Measurements from ENCODE around the gene MAB21L3. TPM values are rescaled to one million over a fixed set of nuclear protein-coding genes. Genes with fewer than 3 reads are reported as not detected.

Gene MAB21L3
- total RNA-seq, 2 experiments from 2014 or later, result not detected

- CTCF ChIA-PET, result interaction anchor here (1.4 kb wide), 1 partner anchor 9 kb away, joined by 3 read pairs; no protein-coding TSS in a partner anchor
- peaks cover 6% of the 10 kb centered on the region for H3K27me3 Mint-ChIP-seq
- no peak overlapping the region for H3K27ac Mint-ChIP-seq
- H3K4me3 Mint-ChIP-seq, result no peak overlapping the region
- POLR2A ChIA-PET, result no interaction called here
- H3K4me1 Mint-ChIP-seq, result no peaks in the 10 kb centered on the region
- no peak for DNase-seq
- H3K36me3 Mint-ChIP-seq (ENCODE audit: low read depth), result no peaks in the 10 kb centered on the region
- no peaks in the 10 kb centered on the region for H3K9me3 Mint-ChIP-seq
These were observed 66.7 kb downstream of the MAB21L3 start for GRCh38 chr1:116177861-116178260.

GRCh38 chr1:116178837-116179236 is 67.6 kb downstream of the MAB21L3 start:
- Mint-ChIP-seq H3K4me3 (no peak overlapping the region), H3K9me3 (no peaks in the 10 kb centered on the region), H3K27ac (no peak overlapping the region), H3K36me3 (ENCODE audit: low read depth) (no peaks in the 10 kb centered on the region), H3K27me3 (peaks cover 11% of the 10 kb centered on the region), H3K4me1 (no peaks in the 10 kb centered on the region)
- DNase-seq, result no peak
- CTCF ChIA-PET, result no interaction called here
- POLR2A ChIA-PET, result no interaction called here

DNA sequence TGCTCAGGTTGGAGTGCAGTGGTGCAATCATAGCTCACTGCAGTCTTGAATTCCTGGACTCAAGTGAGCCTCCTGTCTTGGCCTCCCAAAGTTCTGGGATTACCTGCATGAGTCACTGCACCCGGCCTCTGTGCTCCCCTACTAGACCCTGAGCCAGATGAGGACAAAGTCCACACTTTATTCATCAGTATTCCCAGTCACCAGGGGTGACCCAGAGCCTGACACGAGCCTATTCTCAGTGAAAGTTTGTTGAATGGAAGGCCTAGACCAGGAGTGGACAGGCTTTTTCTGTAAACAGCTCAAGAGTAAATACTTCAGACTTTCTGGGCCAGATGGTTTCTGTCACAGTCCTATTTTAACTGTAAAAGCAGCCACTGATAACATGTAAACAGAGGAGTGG is 68.2 kb downstream of the MAB21L3 start:
- H3K4me3 Mint-ChIP-seq, result no peak overlapping the region
- CTCF ChIA-PET, result no interaction called here
- no peak for DNase-seq
- no peaks in the 10 kb centered on the region for H3K4me1 Mint-ChIP-seq
- H3K27me3 Mint-ChIP-seq, result peaks cover 12% of the 10 kb centered on the region
- POLR2A ChIA-PET, result no interaction called here
- no peaks in the 10 kb centered on the region for H3K36me3 Mint-ChIP-seq (ENCODE audit: low read depth)
- H3K9me3 Mint-ChIP-seq, result no peaks in the 10 kb centered on the region
- no peak overlapping the region for H3K27ac Mint-ChIP-seq

DNA sequence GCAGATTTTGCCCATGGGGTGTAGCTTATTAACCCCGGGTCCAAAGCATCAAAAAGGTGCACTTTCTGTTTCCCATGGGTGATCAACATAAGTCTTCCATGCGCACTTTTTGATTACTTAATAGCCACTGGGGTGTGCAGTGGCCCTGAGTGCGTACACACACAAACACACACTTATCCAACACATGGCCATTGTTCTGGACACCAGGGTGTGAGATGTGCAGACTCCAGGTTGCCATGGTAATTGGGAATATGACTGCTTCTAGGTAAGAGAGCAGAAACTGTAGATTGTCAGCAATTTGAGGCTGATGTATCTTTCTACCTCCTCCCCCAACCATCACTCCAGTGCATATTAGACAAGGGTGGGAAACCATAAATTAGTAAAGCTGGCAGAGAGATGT is 68.8 kb downstream of the MAB21L3 start:
- peaks cover 12% of the 10 kb centered on the region for H3K27me3 Mint-ChIP-seq
- H3K4me3 Mint-ChIP-seq, result no peak overlapping the region
- no peaks in the 10 kb centered on the region for H3K9me3 Mint-ChIP-seq
- H3K36me3 Mint-ChIP-seq (ENCODE audit: low read depth), result no peaks in the 10 kb centered on the region
- ChIA-PET CTCF (no interaction called here), POLR2A (no interaction called here)
- DNase-seq, result no peak
- H3K27ac Mint-ChIP-seq, result no peak overlapping the region
- H3K4me1 Mint-ChIP-seq, result no peaks in the 10 kb centered on the region

DNA sequence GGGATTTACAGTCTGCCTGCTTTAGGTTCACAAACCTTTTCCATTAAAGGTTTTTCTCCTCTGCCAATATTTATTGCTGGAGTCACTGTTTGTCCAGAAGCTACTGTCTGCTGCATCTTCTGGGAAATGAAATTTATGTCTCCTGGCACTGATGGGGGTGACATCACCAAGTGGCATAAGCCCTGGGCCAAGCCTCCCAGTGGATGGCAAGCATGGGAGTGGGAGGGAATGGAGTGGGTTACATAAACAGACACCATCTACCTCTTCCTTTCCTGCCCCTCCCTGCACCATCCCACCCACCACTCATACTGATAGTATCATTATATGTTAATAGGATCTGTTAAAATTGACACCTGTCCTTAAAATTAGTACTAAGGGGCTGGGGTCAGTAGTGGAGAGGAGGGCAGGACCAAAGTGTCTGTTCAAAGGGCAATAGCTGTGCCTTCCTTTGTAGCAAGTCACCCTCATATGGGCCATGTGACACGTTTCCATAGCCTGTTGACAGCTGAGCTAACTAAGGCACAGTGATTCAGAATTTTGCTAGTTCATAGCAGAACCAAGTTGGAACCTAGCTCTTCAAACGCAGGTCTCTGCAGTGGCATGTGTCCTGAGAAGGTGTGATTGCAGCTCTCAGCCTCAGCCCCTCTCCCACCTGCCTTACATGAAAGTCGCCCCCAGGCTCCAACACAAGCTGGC is 71.0 kb downstream of the MAB21L3 start:
- Mint-ChIP-seq H3K27ac (no peak overlapping the region), H3K9me3 (no peaks in the 10 kb centered on the region), H3K36me3 (ENCODE audit: low read depth) (no peaks in the 10 kb centered on the region), H3K4me3 (no peak overlapping the region), H3K4me1 (no peaks in the 10 kb centered on the region), H3K27me3 (peaks cover 12% of the 10 kb centered on the region)
- DNase-seq, result no peak
- POLR2A ChIA-PET, result no interaction called here
- CTCF ChIA-PET, result no interaction called here

Other genes starting within 250 kb of the MAB21L3 start
- 1 to 10 TPM; 1.2 to 1.3 TPM for gene SLC22A15, start 134.9 kb upstream of the MAB21L3 start, total RNA-seq

All from activated CD4-positive, alpha-beta memory T cell treated with anti-CD3 and anti-CD28 coated beads, Interleukin-2, amount 10 ng/mL, durations not matched to agents 7 days and 5 days (primary cell).